ENCODE measurements around the gene RPL18A.

Gene RPL18A

GRCh38 chr19:17848595-17849292, 11.0 kb upstream of the RPL18A start:
- H3K4me3 ChIP-seq (ENCODE audit: low read depth, low read length): no peak overlapping the region
- in situ Hi-C loops (cut with HindIII; ENCODE audit: low sequenced_read_pairs): no loop called here
- TF ChIP-seq CTCF (IDR thresholded peaks at IDR 0.05; ENCODE audit: low read depth, low read length): no peak
- DNase-seq (ENCODE audit: low read depth, low spot score): no peak

- in situ Hi-C loops (cut with HindIII; ENCODE audit: low sequenced_read_pairs): no loop called here
- no peak for TF ChIP-seq CTCF (IDR thresholded peaks at IDR 0.05; ENCODE audit: low read depth, low read length)
- no peak overlapping the region for H3K4me3 ChIP-seq (ENCODE audit: low read depth, low read length)
- DNase-seq (ENCODE audit: low read depth, low spot score): no peak
These were observed 5.6 kb upstream of the RPL18A start for GRCh38 chr19:17854061-17854460.

- no peak overlapping the region for H3K4me3 ChIP-seq (ENCODE audit: low read depth, low read length)
- in situ Hi-C loops (cut with HindIII; ENCODE audit: low sequenced_read_pairs): no loop called here
- TF ChIP-seq CTCF (IDR thresholded peaks at IDR 0.05; ENCODE audit: low read depth, low read length): peak; percentile 97
- peak; percentile 46 for DNase-seq (ENCODE audit: low read depth, low spot score)
These were observed 4.2 kb upstream of the RPL18A start for GRCh38 chr19:17855280-17856152.

GRCh38 chr19:17860331-17860992, 752 bp downstream of the RPL18A start:
- in situ Hi-C loops (cut with HindIII; ENCODE audit: low sequenced_read_pairs): no loop called here
- H3K4me3 ChIP-seq (ENCODE audit: low read depth, low read length): peak overlapping the region; percentile 100
- TF ChIP-seq CTCF (IDR thresholded peaks at IDR 0.05; ENCODE audit: low read depth, low read length): no peak
- no peak for DNase-seq (ENCODE audit: low read depth, low spot score)

GRCh38 chr19:17860993-17861360, 1.3 kb downstream of the RPL18A start:
- in situ Hi-C loops (cut with HindIII; ENCODE audit: low sequenced_read_pairs): no loop called here
- H3K4me3 ChIP-seq (ENCODE audit: low read depth, low read length): peak overlapping the region; percentile 100
- DNase-seq (ENCODE audit: low read depth, low spot score): no peak
- TF ChIP-seq CTCF (IDR thresholded peaks at IDR 0.05; ENCODE audit: low read depth, low read length): no peak

GRCh38 chr19:17861542-17862402, 2.1 kb downstream of the RPL18A start:
- no peak for DNase-seq (ENCODE audit: low read depth, low spot score)
- peak overlapping the region; percentile 100 for H3K4me3 ChIP-seq (ENCODE audit: low read depth, low read length)
- TF ChIP-seq CTCF (IDR thresholded peaks at IDR 0.05; ENCODE audit: low read depth, low read length): no peak
- in situ Hi-C loops (cut with HindIII; ENCODE audit: low sequenced_read_pairs): no loop called here
